GM06990 (cell line): ENCODE results near the gene KNTC1.

Source experiments
- DNase-seq: peaks from one replicate; pipeline ENCODE4 v3.0.0-alpha.2; 2011; ENCODE audit not compliant: insufficient read length; ENCODE audit errors: extremely low read depth
- H3K27me3 ChIP-seq: replicated peaks from 2 replicates; pipeline ENCODE4 v1.6.0; 2011; ENCODE audit warnings: low read length; ENCODE audit not compliant: control insufficient read depth, insufficient read depth
- H3K36me3 ChIP-seq: 2 replicates; pipeline ENCODE4 v1.5.1; 2011; ENCODE audit warnings: low read length; ENCODE audit not compliant: control insufficient read depth, insufficient read depth
- H3K4me3 ChIP-seq: replicated peaks from 2 replicates; pipeline ENCODE4 v1.5.1; 2011; ENCODE audit warnings: low read depth, mild to moderate bottlenecking, control low read depth, low read length
- TF ChIP-seq, protein P1 (sequence below): IDR thresholded peaks from 2 replicates; pipeline ENCODE4 v1.5.1; 2011; ENCODE audit warnings: low read length, control low read depth, mild to moderate bottlenecking, inconsistent platforms; ENCODE audit not compliant: insufficient read depth, poor library complexity, severe bottlenecking

KNTC1 gene

DNA sequence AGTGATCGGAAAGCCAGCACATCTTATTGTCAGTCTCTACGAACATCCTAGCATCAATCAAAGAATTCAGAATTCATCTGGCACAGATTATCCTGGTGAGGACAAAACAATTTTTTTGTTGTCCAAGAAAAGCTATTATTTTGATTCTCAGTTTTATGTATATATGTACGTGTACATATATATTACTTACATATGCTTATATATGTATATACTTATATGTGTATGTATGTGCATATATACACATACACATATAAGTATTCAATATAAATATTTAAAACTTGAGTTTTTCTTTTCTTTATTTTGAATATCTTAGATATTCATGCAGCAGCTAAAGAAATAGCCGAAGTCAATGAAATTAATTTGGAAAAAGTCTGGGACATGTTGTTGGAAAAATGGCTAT is 77.9 kb downstream of the KNTC1 start:
- Histone ChIP-seq H3K4me3 (no peak overlapping the region), H3K27me3 (no peaks in the 10 kb centered on the region), H3K36me3 (peaks cover 6% of the 10 kb centered on the region)
- TF ChIP-seq, protein P1, sequence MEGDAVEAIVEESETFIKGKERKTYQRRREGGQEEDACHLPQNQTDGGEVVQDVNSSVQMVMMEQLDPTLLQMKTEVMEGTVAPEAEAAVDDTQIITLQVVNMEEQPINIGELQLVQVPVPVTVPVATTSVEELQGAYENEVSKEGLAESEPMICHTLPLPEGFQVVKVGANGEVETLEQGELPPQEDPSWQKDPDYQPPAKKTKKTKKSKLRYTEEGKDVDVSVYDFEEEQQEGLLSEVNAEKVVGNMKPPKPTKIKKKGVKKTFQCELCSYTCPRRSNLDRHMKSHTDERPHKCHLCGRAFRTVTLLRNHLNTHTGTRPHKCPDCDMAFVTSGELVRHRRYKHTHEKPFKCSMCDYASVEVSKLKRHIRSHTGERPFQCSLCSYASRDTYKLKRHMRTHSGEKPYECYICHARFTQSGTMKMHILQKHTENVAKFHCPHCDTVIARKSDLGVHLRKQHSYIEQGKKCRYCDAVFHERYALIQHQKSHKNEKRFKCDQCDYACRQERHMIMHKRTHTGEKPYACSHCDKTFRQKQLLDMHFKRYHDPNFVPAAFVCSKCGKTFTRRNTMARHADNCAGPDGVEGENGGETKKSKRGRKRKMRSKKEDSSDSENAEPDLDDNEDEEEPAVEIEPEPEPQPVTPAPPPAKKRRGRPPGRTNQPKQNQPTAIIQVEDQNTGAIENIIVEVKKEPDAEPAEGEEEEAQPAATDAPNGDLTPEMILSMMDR, result no peak
- DNase-seq, result no peak

DNA sequence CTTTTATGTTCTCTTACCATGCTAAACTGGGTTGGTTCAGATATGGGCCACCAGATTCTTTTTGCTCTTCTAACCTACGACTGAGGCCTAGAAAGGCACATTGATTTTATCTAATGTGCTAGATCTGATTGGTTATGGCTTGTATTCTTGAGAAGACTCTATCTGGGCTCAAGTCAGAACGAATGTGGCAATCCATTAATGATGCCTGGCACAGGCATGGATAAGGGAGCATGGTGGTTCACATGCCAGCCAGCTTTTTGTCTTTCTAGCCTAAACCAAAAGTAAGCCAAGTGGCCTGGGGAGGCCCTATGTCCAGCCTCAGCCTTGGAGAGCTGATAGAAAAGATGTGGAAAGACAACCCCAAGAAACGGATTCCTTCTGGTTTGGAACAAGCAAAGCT is 82.7 kb downstream of the KNTC1 start:
- Histone ChIP-seq H3K36me3 (peaks cover 10% of the 10 kb centered on the region), H3K4me3 (no peak overlapping the region), H3K27me3 (no peaks in the 10 kb centered on the region)
- TF ChIP-seq, protein P1, result no peak
- DNase-seq, result no peak

DNA sequence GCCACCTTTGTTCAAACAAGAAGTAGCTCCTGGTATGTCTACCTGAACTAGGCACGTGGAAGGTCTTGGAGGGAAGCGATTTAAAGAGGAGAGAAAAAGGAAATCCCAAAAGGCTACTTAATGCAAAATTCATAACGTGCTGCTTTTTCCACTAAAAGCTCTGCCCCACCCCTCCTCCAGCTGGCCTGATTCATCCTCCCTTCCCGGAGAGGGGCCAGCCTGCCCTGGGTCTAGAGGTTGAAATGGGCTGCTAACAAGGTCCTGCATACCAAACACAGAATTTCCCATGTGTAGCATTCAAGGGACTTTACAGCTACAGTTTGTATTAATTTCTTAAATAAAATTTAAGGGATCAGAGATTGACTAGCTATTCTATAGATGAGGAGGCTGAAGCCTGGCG is 83.2 kb downstream of the KNTC1 start:
- H3K27me3 ChIP-seq, result no peaks in the 10 kb centered on the region
- DNase-seq, result no peak
- H3K4me3 ChIP-seq, result no peak overlapping the region
- TF ChIP-seq, protein P1, result no peak
- H3K36me3 ChIP-seq, result peaks cover 10% of the 10 kb centered on the region

DNA sequence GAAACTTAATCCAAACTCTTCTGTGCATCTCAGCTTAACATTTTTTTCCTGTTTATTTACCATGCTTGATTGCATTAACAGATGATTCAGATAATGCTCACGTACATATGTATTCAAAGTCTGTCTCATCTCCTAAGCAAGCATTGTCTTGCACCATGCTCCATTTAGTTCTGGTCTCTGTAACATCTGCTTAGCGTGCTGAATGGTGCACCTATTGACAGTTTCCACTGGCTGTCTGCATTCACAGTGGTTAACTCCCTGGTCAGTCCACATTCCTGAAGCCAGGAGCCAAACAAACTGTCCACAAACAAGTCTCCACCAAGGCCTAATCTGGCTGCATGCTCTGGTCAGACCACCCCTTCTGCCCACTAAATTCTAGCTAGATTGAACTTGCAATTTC is 83.9 kb downstream of the KNTC1 start:
- no peaks in the 10 kb centered on the region for H3K27me3 ChIP-seq
- no peak overlapping the region for H3K4me3 ChIP-seq
- peaks cover 10% of the 10 kb centered on the region for H3K36me3 ChIP-seq
- no peak for DNase-seq
- TF ChIP-seq, protein P1, result no peak

DNA sequence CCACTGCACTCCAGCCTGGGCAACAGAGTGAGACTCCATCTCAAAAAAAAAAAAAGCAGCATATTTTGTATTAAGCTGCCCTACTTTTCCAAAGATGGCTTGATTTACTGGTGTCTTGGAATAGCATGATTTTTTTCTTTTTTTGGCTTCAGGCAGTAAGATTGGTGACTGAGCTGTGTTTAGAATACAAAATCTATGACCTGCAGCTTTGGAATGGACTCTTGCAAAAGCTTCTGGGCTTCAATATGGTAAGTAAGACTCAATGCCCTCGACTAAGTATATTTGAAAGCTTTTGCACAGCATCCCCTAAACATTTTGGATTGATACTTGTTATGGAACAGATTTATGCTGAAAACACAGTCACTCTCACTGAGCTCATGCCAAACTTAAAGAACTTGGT is 87.8 kb downstream of the KNTC1 start:
- DNase-seq, result no peak
- Histone ChIP-seq H3K27me3 (no peaks in the 10 kb centered on the region), H3K4me3 (no peak overlapping the region), H3K36me3 (peaks cover 7% of the 10 kb centered on the region)
- TF ChIP-seq, protein P1, result no peak

DNA sequence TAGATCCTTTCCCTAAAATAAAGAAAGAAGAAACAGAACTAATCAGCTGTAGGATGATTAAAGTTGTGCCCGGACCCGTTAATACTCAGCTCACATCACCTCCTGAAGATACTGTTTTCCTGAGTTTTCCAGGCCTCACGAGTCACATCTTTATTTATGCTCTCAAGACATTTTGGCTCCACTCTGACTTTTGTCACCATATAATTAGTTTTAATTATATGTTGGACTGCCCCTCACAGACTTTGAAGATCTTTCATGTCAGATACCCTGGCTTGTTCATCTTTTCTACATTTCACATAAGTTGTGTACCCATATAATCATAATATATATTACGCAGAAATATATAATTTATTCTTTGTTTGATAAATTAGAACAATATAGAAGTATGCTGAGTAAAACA is 88.7 kb downstream of the KNTC1 start:
- TF ChIP-seq, protein P1, result no peak
- peaks cover 6% of the 10 kb centered on the region for H3K36me3 ChIP-seq
- no peak for DNase-seq
- H3K27me3 ChIP-seq, result no peaks in the 10 kb centered on the region
- H3K4me3 ChIP-seq, result no peak overlapping the region
